ENCODE measurements around the gene ARMC10.

GRCh38 chr7:103115771-103116170 lies 40.8 kb downstream of the ARMC10 start:
- TF ChIP-seq CTCF (conservative IDR thresholded peaks at IDR 0.05; ENCODE audit: low read depth, low read length) (no peak), EZH2 (IDR thresholded peaks at IDR 0.05; ENCODE audit: low read length, unreplicated experiment) (no peak)
